ENCODE data around the gene POLD4.

Gene POLD4

GRCh38 chr11:67303132-67303834 lies 50.1 kb downstream of the POLD4 start, which contains the start of gene SSH3:
TSS of gene SSH3 (plus strand) at chr11:67303530. CDS start at chr11:67303626, 96 bp downstream.
- DNase-seq (ENCODE audit: low read depth, low spot score) = peak; percentile 83

GRCh38 chr11:67302571-67303131 lies 50.7 kb downstream of the POLD4 start:
- DNase-seq (ENCODE audit: low read depth, low spot score) = peak; percentile 84

DNA sequence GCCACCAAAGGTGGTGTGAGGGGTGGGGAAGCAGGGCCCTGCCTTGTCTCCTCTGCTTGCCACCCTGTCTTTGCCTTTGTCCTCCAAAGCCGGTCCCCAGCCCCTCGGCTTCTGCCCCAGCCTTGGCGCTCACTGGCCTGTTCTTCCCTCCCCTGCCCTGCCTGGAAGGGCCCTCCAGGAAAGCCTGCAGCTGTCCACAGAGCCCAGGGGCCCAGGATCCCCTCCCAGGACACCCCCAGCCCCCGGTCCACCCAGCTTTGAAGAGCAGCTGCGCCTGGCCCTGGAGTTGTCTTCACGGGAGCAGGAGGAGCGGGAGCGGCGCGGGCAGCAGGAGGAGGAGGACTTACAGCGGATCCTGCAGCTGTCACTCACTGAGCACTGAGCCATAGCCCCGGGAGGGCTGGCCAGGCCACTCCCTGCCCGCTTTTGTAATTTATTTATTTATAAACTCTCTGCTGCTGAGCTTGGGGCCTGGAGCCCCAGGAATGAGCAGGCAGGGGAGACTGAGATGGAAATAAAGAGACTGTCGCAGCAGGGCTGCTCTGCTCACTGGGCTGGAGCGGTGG lies 51.3 kb downstream of the POLD4 start:
- DNase-seq (ENCODE audit: low read depth, low spot score) = peak; percentile 80

- no peak for DNase-seq (ENCODE audit: low read depth, low spot score)
Observed at GRCh38 chr11:67301313-67301921, 51.9 kb downstream of the POLD4 start.
